ENCODE data around the gene HID1.

Gene HID1

GRCh38 chr17:74981979-74982662 lies 9.6 kb upstream of the HID1 start:
- TF ChIP-seq CTCF (IDR thresholded peaks at IDR 0.05; ENCODE audit: extremely low read depth, missing control alignments), result no peak
- peak; percentile 81 for DNase-seq (ENCODE audit: low spot score)

GRCh38 chr17:74981318-74981978 lies 8.9 kb upstream of the HID1 start:
- no peak for TF ChIP-seq CTCF (IDR thresholded peaks at IDR 0.05; ENCODE audit: extremely low read depth, missing control alignments)
- no peak for DNase-seq (ENCODE audit: low spot score)

- TF ChIP-seq CTCF (IDR thresholded peaks at IDR 0.05; ENCODE audit: extremely low read depth, missing control alignments), result no peak
These were observed 7.0 kb upstream of the HID1 start for GRCh38 chr17:74979408-74980146.

GRCh38 chr17:74978240-74978639 lies 5.7 kb upstream of the HID1 start:
- no peak for TF ChIP-seq CTCF (IDR thresholded peaks at IDR 0.05; ENCODE audit: extremely low read depth, missing control alignments)

More at GRCh38 chr17:74979408-74980146, 7.0 kb upstream of the HID1 start:
- no peak for DNase-seq (ENCODE audit: low spot score)

GRCh38 chr17:74977802-74978201 lies 5.2 kb upstream of the HID1 start:
- no peak for DNase-seq (ENCODE audit: low spot score)
- TF ChIP-seq CTCF (IDR thresholded peaks at IDR 0.05; ENCODE audit: extremely low read depth, missing control alignments), result no peak

More at GRCh38 chr17:74978240-74978639, 5.7 kb upstream of the HID1 start:
- no peak for DNase-seq (ENCODE audit: low spot score)

GRCh38 chr17:74975943-74976342 lies 3.4 kb upstream of the HID1 start:
- no peak for TF ChIP-seq CTCF (IDR thresholded peaks at IDR 0.05; ENCODE audit: extremely low read depth, missing control alignments)
- DNase-seq (ENCODE audit: low spot score), result no peak

GRCh38 chr17:74972973-74973328 lies 392 bp upstream of the HID1 start:
- peak; percentile 39 for DNase-seq (ENCODE audit: low spot score)
- no peak for TF ChIP-seq CTCF (IDR thresholded peaks at IDR 0.05; ENCODE audit: extremely low read depth, missing control alignments)
